MM.1S (cell line): ENCODE results near the gene FZR1.
"Not testable (repeated sequence)": the region's sequence is repeated elsewhere in the genome, so short reads cannot be mapped to it uniquely, and the experiment has no call there.

Experiments used
- EZH2 ChIP-seq: fragments of 300-600 bp; sonication (generic); optimal IDR thresholded peaks from 2 replicates; pipeline ENCODE3; 2017; ENCODE audit warnings: low read depth, mild to moderate bottlenecking, antibody characterized with exemption, low read length, mixed read lengths
- TF ChIP-seq, protein P1 (sequence below): fragments of 300-600 bp; sonication (generic); IDR thresholded peaks from 2 replicates; pipeline ENCODE4 v1.5.1; 2016; ENCODE audit warnings: antibody characterized with exemption, low read length, mixed read lengths

- TF ChIP-seq, protein P1, sequence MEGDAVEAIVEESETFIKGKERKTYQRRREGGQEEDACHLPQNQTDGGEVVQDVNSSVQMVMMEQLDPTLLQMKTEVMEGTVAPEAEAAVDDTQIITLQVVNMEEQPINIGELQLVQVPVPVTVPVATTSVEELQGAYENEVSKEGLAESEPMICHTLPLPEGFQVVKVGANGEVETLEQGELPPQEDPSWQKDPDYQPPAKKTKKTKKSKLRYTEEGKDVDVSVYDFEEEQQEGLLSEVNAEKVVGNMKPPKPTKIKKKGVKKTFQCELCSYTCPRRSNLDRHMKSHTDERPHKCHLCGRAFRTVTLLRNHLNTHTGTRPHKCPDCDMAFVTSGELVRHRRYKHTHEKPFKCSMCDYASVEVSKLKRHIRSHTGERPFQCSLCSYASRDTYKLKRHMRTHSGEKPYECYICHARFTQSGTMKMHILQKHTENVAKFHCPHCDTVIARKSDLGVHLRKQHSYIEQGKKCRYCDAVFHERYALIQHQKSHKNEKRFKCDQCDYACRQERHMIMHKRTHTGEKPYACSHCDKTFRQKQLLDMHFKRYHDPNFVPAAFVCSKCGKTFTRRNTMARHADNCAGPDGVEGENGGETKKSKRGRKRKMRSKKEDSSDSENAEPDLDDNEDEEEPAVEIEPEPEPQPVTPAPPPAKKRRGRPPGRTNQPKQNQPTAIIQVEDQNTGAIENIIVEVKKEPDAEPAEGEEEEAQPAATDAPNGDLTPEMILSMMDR, result not testable (repeated sequence)
- TF ChIP-seq EZH2, result not testable (repeated sequence)
Observed at GRCh38 chr19:3570042-3570441, 63.9 kb downstream of the FZR1 start.
